Measurements from ENCODE around the gene PPP2R2D. TPM values are rescaled to one million over a fixed set of nuclear protein-coding genes. Genes with fewer than 3 reads are reported as not detected.
"Not testable (repeated sequence)": the region's sequence is repeated elsewhere in the genome, so short reads cannot be mapped to it uniquely, and the experiment has no call there.

PPP2R2D gene
- total RNA-seq, 1 experiment from 2014 or later, result 57.5 TPM

- DNase-seq (ENCODE audit: low spot score); in situ Hi-C loops (cut with HindIII; ENCODE audit: low sequenced_read_pairs): not testable (repeated sequence)
Measured at GRCh38 chr10:131883621-131884393, 17.0 kb upstream of the PPP2R2D start.

GRCh38 chr10:131885391-131886165, 15.2 kb upstream of the PPP2R2D start:
- in situ Hi-C loops (cut with HindIII; ENCODE audit: low sequenced_read_pairs), result no loop called here
- peak; percentile 72 for DNase-seq (ENCODE audit: low spot score)

DNA sequence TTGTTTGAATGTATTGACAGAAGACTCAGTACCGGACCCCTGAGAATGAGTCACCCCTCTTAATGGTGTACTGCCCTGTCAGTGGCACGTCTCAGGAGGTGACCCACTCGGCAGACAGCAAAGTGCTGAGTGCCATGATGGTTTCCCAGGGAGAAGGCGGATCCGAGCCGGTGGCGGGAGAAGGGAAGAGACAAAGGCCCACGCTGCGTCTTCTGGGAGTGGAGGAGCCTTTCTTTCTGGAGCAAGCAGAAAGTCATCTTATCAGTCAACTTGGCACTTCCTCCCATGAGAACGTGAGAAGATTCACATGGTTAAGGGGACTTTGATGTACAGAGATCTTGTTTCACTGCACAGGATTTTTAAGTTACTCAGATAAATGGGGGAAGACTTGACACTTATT, 14.6 kb upstream of the PPP2R2D start:
- no peak for DNase-seq (ENCODE audit: low spot score)
- in situ Hi-C loops (cut with HindIII; ENCODE audit: low sequenced_read_pairs), result no loop called here

DNA sequence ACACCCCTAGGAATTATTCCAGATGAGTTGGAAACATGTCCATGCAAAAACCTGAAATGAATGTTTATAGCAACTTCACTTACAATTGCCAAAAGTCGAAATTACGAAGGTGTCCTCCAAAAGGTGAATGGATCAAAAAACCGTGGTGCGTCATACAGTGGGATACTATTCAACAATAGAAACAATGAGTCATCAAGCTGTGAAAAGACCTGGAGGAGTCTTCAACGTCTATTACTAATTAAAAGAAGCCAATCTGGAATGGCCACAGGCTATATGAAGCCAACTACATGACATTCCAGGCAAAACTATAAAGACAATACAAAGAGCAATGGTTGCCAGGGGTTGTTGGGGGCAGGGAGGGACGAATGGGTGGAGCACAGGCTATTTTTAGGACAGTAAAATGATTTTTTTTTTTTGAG, 12.6 kb upstream of the PPP2R2D start:
- no peak for DNase-seq (ENCODE audit: low spot score)
- in situ Hi-C loops (cut with HindIII; ENCODE audit: low sequenced_read_pairs), result no loop called here

- no peak for DNase-seq (ENCODE audit: low spot score)
- in situ Hi-C loops (cut with HindIII; ENCODE audit: low sequenced_read_pairs), result no loop called here
Measured at GRCh38 chr10:131889755-131890154, 11.1 kb upstream of the PPP2R2D start.

DNA sequence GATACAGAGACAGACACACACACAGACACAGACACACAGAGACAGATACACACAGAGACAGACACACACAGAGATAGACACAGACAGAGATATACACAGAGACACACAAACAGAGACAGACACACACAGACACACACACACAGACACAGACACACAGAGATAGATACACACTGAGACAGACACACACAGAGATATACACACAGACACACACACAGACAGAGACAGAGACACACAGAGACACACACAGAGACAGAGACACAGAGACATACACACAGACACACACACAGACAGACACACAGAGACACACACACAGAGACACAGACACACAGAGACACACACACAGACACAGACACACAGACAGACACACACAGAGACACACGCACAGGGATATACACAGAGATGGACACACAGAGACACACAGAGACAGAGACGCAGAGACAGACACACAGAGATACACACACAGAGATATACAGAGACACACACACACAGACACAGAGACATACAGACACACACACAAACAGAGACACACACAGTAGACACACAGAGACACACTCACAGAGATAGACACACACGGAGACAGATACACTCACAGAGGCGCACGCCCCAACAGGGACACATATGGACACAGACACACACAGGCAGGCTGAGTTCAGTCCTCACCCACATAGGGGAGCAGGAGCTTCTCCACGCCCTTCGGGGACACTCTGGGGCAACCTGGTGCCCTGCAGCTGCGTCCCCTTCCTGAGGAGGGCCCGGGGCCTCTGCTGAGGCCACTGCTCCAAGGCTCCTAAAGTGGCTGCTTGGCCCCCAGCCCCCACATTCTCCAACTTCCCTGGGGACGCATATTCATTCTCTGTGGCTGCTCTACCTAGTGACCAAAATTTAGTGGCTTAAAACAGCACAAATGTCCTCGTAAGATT, 10.3 kb upstream of the PPP2R2D start:
- no peak for DNase-seq (ENCODE audit: low spot score)
- in situ Hi-C loops (cut with HindIII; ENCODE audit: low sequenced_read_pairs), result no loop called here

- in situ Hi-C loops (cut with HindIII; ENCODE audit: low sequenced_read_pairs), result no loop called here
Measured at GRCh38 chr10:131891196-131891928, 9.4 kb upstream of the PPP2R2D start.

GRCh38 chr10:131891929-131892805, 8.6 kb upstream of the PPP2R2D start:
- in situ Hi-C loops (cut with HindIII; ENCODE audit: low sequenced_read_pairs), result no loop called here
- DNase-seq (ENCODE audit: low spot score), result no peak

More at GRCh38 chr10:131891196-131891928, 9.4 kb upstream of the PPP2R2D start:
- no peak for DNase-seq (ENCODE audit: low spot score)

GRCh38 chr10:131892806-131893675, 7.8 kb upstream of the PPP2R2D start:
- no peak for DNase-seq (ENCODE audit: low spot score)
- in situ Hi-C loops (cut with HindIII; ENCODE audit: low sequenced_read_pairs), result no loop called here

- in situ Hi-C loops (cut with HindIII; ENCODE audit: low sequenced_read_pairs), result no loop called here
- DNase-seq (ENCODE audit: low spot score), result no peak
Measured at GRCh38 chr10:131895116-131895515, 5.7 kb upstream of the PPP2R2D start.

DNA sequence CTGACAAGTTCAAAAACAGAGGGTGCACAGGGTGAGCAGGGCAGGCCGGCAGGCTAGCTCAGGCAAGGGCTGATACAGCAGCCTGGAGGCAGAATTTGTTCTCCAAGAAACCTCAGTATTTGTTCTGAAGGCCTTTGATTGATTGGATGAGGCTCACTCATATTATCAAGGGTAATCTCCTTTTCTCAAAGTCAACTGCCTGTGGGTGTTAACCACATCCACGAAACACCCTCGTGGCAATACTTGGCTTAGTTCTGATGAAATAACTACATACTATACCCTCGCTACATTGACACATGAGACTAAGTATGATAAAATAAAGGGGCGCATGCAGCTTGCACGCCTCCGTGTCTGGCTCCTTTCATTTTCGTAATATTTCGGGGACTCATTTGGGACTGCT, 4.4 kb upstream of the PPP2R2D start:
- in situ Hi-C loops (cut with HindIII; ENCODE audit: low sequenced_read_pairs), result no loop called here

GRCh38 chr10:131897297-131897899, 3.4 kb upstream of the PPP2R2D start:
- in situ Hi-C loops (cut with HindIII; ENCODE audit: low sequenced_read_pairs), result no loop called here
- DNase-seq (ENCODE audit: low spot score), result no peak

More for the DNA sequence above, 4.4 kb upstream of the PPP2R2D start:
- no peak for DNase-seq (ENCODE audit: low spot score)

GRCh38 chr10:131898061-131898460, 2.7 kb upstream of the PPP2R2D start:
- no peak for DNase-seq (ENCODE audit: low spot score)
- in situ Hi-C loops (cut with HindIII; ENCODE audit: low sequenced_read_pairs), result no loop called here

DNA sequence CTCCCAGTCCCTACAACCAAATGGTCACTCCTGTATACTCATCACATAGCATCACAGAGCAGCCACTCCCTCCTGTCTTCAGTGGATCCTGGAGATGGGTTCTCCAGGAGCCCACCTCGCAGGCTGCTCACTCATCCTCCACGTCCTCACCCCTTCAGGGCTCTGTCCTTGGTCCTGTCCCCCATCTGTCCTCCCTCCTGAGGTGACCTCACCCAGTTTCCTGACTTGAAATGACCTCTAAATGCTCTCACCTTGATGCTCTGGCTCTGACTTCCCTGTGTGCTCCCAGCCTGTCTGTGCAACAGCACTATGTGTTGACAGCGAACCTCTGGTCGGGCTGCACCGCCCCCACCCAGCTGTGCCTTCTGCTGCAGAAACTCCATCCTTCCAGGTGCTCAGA, 2.1 kb upstream of the PPP2R2D start:
- no peak for DNase-seq (ENCODE audit: low spot score)
- in situ Hi-C loops (cut with HindIII; ENCODE audit: low sequenced_read_pairs), result no loop called here

- in situ Hi-C loops (cut with HindIII; ENCODE audit: low sequenced_read_pairs), result no loop called here
- no peak for DNase-seq (ENCODE audit: low spot score)
Measured at GRCh38 chr10:131899116-131899690, 1.6 kb upstream of the PPP2R2D start.

GRCh38 chr10:131899695-131900349, 986 bp upstream of the PPP2R2D start:
- in situ Hi-C loops (cut with HindIII; ENCODE audit: low sequenced_read_pairs), result no loop called here
- no peak for DNase-seq (ENCODE audit: low spot score)
